ENCODE results near the gene FBXL7.

Gene FBXL7

DNA sequence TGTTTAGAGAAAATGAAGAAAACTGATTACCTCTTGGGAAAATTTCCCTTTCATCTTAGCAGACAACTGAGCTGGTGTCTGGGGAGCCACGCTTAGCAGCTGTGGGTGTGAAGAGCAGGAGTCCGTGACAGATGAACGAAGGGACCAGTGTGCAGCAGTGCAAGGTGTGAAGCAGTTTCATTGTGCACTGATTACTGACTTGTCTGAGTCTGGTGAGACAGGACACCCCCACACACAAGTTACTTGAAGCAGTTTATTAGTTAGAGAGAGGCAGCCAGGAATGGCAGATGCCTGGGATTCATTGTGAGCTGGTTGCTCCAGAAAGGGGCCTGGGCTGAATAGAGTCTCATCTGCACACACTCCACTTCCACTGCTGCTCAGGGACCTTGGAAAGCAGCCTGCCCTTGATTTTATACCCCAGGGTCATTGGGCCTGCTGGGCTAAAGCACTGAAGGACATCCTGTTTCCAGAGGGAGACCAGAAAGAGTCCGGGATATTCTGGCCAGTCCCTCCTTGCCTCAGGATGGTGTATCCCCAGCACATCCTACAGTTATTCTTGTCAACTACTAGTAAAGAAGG, 47.4 kb downstream of the FBXL7 start:
- no peak for DNase-seq

DNA sequence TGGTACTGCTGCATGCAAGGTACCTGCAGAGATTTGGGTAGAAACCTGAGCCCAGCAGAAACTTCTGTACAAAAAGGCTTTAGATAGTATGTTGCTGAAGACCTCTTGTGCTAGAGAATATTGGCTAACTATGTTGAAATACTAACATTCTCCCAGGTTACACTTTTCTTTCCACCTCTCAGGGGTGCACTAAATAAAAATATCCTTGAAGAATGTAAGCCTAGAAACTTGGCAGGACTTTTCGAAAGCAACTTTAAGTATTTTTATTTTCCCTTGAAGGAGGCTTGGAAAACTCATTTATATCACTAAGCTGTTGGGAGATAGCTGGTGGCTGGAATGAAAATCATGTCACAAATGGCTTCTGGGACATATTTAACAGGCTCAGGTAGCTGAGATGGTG, 50.0 kb downstream of the FBXL7 start:
- no peak for DNase-seq

DNA sequence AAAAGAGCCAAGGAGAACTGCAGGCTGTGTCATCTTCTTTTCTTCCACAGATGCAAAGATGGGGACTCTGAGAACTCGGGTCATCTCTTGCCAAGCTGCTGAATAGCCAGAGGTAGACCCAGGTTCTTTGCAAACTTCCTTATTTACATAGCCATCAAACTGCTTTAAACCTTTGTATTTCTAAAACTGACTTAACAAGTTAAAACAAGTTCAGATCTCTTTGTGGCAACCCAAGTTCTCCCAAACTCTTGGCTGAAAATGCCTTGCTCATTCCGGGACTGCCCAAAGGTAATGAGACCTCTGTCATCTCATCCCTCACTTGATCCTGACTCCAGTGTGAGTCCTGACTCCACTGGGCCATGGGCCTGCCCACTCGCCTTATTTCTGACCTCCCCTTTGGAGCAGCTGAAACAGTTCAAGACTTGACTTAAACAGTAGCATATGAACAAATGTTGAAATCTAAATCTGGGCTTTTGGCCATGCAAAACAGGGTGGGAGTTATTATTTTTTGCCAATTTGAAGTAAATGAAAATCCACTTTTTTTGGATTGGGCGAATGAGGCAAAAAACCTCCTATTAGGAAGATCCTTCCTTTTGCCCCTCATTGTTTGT, 50.6 kb downstream of the FBXL7 start:
- no peak for DNase-seq

DNA sequence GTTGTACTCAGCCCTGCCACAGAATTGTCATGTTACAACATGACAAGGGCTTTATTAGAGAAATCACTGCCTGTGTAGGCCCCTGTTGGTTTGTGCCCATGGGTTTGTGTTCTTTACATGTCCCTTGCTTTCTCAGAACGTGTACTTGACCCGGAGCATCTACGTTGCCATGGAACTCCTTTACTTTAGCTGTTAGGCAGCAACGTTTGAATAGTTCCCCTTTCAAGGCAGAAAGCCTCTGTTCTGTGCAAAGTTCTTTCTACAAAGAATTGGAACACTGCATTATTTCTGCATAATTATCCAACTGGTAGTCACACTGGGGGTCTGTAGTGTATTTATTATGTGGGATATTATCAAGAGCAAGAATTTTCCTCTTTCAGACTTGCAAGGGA, 51.1 kb downstream of the FBXL7 start:
- DNase-seq, result no peak

DNA sequence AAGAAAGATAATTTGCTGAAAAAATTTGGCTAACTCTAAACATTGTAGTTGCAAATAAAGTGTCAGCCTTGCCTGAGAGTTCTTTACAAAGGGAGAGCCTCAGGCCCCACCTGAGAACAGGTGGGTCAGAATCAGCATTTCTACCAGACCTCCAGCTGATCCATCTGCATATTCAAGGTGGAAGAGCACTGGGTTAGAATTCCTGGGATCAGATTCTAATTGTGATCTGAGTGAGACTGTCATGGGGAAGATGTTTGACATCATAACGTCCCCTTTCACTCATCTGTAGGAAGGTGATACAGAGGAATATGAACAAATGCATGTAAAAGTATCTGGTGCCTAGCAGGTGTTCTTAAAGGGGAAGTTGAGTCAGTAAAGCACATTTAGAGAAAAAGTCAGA, 54.6 kb downstream of the FBXL7 start:
- no peak for DNase-seq

DNA sequence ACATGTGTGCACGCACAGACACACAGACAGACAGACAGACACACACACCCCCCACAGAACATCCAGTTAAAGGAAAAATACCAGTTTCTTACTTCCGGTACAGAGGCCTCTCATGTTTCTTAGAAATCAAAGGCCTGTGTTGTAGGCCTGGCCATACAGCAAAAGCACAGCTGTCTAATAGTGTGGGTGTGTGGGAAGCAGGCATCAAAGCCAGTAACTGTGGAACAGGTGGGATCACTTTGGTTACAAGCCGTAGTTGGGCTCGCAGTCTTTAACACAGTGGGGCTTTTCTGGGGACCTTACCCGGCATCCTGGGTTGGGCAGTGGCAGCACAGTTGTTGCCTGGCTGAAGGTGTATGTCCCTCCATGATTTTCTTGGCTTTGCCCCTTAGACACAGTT, 55.2 kb downstream of the FBXL7 start:
- DNase-seq, result no peak

DNA sequence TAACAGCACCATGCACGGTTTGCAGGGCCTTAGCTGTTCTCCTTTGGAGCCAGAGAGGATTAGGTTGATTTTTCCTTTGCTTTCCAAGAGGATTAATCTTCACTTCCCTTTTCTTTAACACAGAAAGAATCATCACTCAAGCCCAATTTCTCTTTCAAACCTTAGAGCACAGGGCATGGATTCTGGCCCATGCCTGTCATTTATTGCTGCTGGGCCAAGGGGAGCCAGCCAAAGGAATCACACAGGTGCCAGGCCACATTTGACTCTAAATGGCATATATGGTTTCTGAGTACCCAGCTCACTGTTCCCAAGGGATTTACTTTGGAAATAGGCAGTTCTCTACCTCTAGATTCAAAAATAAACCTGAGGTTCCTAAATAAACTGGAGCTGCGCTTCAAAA, 58.3 kb downstream of the FBXL7 start:
- no peak for DNase-seq

DNA sequence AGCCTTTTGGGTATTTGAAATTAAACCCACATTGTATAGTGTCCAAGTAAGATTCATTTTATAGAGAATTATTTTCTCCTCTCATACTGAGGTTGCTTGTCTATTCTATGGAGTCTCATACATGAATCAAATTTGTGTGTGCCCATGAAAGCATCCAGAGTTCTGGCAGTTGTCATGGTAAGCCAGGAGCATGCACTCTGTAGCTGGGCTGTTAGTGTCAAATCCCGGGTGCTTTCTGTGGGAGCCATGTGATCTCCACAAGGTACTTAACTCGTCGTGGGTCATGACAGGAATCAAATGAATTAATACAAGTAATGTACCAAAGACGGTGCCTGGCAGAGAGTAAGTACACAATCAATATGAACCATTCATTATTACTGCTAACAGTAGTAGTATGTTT, 58.7 kb downstream of the FBXL7 start:
- DNase-seq, result no peak

DNA sequence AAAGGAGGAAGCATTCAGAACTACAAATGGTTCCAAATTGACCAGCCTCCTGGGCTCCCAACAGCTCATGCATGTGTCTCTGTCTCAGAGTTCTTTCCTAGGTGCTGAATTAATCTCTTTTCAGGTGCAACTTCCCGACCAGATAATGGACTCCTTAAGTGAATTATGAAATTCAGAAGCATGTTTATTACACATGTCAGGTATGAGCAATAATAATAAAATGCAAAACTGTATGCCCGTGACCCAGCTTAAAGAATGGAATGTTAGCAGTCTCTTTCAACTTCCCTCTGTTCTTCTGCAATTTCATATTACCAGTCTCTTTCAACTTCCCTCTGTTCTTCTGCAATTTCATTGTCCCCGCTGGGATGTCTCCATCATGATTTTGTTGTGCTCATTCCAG, 60.4 kb downstream of the FBXL7 start:
- DNase-seq, result no peak

DNA sequence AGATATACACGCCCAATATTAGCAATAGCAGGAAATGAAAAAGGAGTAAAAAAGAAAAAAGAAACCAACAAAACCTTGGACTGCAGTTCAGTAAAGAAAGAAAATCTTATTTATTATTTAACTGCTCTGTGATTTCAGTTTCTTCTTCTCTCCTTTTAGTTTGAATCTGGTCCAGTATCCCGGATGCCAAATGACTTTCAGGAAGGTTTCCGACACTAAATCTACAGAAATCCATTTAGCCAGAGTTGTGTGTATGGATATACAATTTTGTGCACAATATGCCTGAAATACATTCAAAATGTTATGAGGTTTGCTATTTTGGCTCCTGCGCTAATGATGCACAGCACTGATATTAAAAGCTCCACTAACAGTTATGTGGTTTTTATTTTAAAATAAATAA, 64.5 kb downstream of the FBXL7 start:
- no peak for DNase-seq

DNA sequence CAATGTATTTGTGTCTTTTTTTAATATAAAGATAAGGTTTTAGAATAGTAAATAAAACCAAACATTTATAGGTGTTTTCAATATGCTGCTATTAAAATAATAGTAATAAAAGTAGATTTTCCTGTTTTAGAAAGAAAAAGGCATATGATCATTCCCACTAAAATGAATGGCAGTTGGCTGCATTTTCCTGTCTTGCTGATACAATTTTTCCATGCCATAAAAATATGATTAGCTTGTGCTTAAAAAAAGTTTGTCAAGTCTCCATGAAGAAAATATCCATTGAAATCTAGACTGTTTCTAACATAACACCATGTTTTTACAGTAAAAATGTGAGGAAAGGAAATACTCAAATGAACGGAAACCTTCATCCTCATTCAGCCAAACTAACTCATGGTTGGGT, 65.0 kb downstream of the FBXL7 start:
- no peak for DNase-seq

DNA sequence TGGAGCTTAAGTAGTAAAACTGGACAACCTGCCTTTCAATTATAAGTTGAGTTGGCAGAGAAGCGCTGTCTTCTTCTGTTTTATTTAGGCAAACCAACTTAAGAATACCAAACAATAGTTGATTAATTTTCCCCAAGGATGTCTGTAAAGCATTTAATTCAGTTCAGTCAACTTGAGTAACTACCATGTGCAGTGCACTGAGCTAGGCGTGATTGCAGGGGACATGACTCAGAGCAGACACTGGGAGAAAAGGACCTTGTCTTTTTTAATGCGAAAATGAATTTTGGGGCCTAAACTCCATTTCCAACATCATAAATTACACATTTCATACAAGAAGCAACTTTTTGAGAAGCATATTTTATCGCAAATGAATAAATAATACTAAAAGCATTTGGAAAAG, 66.3 kb downstream of the FBXL7 start:
- DNase-seq, result no peak

DNA sequence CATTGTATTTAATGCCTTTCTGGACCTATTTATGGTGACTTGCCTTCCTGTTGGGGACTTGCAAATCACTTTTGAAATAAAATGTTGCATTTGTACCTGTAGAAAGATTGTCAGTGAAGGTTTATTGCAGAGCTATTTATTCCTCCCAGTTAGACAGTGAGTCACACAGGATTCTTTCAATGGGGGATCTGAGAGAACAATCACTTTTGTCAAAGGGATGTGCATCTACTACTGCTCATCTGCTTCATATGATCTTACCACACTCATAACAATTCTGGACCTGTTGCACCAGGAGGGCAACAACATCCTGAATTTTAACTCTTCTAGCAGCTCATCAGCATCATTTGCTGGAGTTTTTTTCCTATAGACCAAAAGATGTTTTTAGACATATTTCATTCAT, 66.8 kb downstream of the FBXL7 start:
- no peak for DNase-seq

DNA sequence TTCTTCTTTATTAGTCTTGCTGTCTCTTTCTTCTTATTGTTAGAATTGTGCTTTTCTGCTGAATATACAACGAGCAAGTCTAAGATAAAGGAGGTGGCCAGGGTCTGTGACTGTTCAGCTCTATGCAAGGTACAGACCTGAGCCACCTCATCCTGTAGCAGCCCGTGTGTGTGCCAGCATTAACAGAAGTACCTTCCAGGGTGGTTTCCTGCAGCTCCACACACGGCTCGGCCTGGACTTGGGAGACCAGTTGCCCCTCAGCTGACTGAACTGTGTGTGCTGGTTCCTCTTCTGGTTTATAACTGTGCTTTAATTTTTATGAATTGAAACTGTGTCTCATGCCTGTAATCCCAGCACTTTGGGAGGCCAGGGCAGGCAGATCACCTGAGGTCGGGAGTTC, 70.5 kb downstream of the FBXL7 start:
- no peak for DNase-seq

DNA sequence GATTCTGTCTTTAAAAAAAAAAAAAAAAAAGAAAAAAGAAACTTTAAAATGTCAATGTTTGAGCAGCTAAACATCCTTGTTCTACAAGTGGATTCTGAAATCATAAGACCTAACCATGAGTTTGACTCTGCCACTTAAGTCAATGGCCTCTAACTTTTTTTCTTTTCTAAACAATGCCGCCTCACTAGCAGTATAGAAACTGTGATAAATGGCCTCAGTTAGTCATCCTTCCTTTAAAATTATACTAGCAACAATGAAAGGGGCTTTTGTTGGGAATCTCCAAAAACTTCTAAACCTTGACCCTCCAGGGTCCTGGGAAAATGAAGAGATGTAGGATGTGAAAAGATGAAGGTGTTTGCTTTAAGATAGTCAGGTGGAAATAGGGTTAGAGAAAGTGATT, 71.1 kb downstream of the FBXL7 start:
- DNase-seq, result no peak

DNA sequence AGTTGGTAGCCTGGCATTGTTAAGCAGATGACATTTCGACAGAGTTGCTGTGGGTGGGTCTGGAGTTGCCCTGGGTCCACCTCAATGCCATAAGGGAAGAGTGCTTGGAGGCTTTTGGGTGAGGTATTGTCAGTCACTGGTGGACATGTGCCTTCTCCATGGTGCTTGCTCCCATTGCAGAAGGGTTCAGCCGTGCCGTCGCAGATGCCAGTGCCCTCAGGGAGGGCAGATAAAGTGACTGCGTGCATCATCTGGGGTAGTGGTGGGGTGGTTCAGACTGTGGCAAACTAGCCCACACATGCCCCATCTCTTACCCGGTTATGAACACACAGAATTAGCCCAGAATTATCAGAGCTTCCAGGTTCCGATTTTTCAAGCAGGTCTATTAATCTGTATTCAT, 71.6 kb downstream of the FBXL7 start:
- DNase-seq, result no peak

DNA sequence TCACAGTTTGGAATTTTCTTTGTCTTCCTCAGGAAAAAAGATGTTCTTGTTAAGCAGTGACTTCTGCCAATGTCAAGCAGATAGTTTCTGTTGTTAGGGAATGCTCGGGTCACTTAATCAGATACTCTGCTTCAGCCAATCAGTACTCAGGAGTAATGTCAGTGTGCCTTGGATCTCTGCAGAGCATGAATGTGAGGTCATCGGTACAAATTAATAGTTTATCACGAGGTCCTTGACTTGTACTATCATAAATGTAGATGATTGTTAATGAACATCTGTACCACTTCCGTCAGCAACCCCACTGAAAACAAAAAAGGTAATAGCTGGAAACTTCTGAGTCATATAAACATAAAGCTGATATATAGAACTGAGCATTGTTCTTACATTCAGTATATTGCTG, 73.6 kb downstream of the FBXL7 start:
- DNase-seq, result no peak

DNA sequence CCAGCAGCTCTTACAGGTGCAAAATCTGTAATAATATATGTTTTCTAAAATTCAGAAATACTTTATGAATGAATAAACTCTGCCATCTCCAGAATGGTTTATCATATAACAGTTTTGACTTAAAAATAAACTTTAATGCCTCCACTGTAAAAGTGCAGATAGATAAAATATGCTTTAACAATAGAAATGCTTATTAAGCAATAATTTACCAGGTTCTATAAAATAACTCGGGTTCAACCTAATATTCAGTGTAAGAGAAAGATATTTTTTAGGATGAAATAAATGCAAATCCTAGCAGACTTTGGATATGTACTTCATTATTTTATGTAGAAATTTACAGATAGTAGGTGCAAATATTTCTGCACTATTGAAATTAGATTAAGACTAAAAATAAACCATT, 74.1 kb downstream of the FBXL7 start:
- no peak for DNase-seq

DNA sequence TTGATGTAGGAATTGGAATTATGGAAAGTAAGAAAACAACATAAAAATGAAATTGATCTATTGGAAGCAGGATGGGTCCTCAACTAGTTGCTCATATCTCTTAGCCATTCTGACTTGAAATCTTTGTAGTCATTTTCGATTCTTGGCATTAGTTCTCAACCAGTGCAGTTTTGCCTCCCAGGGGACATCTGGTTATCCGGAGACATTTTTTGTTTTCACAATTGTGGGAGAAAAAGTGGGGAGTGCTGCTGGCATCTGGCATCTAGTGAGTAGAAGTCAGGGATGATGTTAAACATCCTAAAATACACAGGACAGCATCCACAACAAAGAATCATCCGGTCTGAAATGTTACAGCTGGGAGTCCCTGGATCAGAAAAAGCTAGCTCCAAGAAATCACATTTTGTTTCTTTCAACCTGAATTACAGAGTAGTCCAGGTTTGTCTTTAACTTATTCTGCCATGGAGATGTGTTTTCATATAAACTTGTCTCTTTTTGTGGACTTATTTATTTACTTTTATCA, 74.9 kb downstream of the FBXL7 start:
- no peak for DNase-seq

DNA sequence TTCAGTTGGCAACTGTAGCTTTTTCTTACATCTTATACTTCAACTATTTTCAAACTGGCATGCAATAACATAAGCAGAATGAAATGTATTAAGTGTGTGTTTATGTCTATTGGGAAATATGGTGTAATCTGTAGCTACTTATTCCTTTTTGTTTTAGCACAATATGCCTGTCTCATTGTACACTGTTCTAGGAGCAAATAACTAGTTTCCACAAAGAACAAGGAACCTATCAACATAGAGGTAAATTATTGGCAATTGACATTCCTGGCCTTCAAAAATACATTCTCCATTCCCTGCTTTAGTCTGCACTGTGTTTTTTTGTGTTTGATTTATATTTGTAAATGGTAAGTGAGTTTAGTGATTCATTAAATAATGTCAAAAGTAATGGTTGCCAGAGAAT, 75.7 kb downstream of the FBXL7 start:
- no peak for DNase-seq

DNA sequence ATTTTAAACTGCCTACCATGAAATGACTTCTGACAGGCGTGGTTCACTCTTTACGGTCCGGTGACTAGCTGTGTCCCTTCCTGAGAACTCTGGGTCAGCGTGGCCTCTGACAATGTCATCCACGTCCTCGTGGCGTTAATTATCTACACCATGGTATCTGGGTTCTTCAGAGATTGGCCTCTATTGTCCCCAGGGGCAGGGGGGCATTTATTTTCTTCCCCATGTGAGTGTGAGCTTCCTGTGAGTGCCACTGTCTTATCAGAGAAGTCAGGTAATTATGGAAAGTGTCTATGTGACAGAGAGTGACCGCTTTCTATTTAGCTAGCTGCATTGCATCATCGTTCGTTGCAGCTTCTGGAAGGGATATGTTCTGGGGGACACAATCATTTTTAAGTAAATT, 77.2 kb downstream of the FBXL7 start:
- no peak for DNase-seq

DNA sequence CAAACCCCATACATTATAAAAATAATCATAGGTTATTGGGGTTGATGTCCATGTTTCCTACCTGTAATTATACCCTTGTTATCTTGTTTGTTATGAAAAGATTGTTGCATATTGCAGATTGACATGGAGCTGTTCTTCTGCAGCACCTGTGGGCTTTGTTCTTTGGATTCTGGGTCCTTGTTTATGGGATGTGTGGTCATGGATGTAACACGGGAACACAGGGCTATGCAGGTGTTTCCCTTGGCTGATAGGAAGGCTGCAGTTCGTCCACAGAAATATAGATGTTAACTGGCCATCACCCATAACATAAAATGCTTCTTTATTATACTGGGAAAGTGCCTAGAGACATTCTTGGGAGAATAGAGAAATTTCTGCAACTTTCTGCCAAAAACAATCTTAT, 77.9 kb downstream of the FBXL7 start:
- DNase-seq, result no peak

DNA sequence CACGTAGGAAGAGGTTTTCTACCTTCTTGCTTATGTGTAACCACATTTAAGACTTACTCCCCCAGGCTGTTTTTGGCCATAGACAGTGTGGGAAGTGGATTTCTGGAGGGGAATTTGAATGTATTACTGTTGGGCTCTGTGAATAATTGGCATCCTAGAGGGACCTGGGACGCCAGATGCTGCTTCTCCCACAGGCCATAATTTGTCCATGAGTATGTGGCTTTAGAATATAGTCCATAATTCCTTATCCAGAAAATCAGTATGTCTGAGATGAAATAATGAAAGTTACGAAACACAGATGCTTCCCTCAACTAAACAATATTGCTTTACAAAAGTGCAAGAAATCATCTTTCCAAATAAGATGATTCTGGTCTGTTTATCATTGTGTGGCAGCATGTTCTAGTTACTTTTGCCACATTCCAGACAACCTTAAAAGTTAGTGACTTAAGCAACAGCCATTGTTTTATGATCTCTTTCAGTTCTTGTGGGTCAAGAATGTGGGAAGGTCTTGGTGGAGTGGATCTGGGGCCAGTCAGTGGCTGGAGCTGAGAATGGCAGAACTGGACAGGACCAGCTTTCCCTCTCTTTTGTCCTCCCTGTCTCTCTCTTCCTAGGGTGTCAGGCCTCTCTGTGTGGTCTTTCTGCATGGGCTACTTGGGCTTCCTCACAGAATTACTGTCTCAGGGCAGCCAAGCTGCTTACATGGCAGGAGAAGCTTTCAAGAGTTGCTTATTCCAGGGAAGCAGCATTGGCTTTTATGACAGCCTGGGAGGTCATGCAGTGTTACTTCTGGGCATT, 79.4 kb downstream of the FBXL7 start:
- DNase-seq, result no peak

DNA sequence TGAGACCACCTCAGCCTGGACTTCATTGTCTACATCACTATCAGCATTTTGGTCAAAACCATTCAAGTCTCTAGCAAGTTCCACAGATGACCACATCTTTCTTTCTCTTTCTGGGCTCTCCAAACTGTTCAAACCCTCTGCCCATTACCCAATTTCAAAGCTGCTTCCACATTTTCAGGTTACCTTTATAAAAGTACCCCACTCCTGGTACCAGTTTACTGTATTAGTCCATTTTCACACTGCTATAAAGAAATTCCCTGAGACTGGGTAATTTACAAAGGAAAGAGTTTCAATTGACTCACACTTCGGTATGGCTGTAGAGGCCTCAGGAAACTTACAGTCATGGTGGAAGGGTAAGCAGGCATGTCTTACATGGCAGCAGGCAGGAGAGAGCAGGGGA, 84.5 kb downstream of the FBXL7 start:
- DNase-seq, result no peak

DNA sequence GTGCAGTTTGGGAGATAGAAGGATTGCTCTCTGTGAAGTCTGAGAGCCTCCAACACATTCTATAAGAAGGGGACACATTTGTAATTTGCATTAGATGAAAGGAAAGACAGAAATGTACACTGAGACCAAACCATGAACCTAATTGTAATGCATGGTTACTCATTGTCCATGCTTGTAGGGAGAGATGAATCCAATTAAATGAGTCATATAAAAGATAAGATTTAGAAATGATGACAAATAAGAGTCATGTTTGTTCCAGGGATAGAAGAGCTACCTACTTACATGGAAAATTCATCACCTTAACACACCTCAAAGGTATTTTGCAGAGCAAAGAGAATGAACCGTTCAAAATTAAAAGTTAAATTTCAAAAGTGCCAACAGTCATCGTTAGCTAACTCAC, 85.1 kb downstream of the FBXL7 start:
- no peak for DNase-seq
